ENCODE data around the gene HDAC11.

- TF ChIP-seq POLR2A (IDR thresholded peaks at IDR 0.05): no peak
- no peak for TF ChIP-seq CTCF (IDR thresholded peaks at IDR 0.05 in 4 of 5, conservative IDR thresholded peaks at IDR 0.05 in 1 of 5)
Measured at GRCh38 chr3:13537244-13537908, 57.3 kb downstream of the HDAC11 start.

Data from gastrocnemius medialis (tissue), 4 donors.